Measurements from ENCODE around the gene SSBP2.

SSBP2 gene

DNA sequence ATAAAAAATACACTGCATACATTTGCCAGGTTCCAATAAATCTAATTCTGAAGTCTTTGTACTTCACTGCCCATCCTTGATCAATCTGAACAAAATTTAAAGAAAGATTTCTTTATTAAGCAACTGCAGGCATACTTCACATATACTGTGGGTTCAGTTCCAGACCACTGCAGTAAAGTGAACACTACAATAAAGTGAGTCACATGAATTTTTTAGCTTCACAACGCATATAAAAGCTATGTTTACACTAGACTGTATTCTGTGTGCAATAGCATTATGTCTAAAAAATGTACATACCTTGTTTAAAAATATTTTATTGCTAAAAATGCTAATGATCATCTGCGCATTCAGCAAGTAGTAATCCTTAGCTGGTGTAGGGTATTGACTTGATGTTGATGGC lies 52.1 kb downstream of the SSBP2 start:
- Histone ChIP-seq H3K36me3 (ENCODE audit: low read depth) (no peaks in the 10 kb centered on the region), H3K4me1 (ENCODE audit: insufficient read depth, poor library complexity, severe bottlenecking) (no peaks in the 10 kb centered on the region), H3K27me3 (ENCODE audit: insufficient read depth, poor library complexity, severe bottlenecking) (no peaks in the 10 kb centered on the region), H3K9me3 (ENCODE audit: severe bottlenecking) (no peaks in the 10 kb centered on the region), H3K4me3 (ENCODE audit: severe bottlenecking) (no peak overlapping the region), H3K27ac (ENCODE audit: poor library complexity, severe bottlenecking) (no peak overlapping the region)
- DNase-seq (ENCODE audit: low spot score) (no peak), ATAC-seq (ENCODE audit: low read depth) (no peak)
- TF ChIP-seq, protein P1, sequence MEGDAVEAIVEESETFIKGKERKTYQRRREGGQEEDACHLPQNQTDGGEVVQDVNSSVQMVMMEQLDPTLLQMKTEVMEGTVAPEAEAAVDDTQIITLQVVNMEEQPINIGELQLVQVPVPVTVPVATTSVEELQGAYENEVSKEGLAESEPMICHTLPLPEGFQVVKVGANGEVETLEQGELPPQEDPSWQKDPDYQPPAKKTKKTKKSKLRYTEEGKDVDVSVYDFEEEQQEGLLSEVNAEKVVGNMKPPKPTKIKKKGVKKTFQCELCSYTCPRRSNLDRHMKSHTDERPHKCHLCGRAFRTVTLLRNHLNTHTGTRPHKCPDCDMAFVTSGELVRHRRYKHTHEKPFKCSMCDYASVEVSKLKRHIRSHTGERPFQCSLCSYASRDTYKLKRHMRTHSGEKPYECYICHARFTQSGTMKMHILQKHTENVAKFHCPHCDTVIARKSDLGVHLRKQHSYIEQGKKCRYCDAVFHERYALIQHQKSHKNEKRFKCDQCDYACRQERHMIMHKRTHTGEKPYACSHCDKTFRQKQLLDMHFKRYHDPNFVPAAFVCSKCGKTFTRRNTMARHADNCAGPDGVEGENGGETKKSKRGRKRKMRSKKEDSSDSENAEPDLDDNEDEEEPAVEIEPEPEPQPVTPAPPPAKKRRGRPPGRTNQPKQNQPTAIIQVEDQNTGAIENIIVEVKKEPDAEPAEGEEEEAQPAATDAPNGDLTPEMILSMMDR (IDR thresholded peaks at IDR 0.05; ENCODE audit: poor library complexity, severe bottlenecking): no peak

DNA sequence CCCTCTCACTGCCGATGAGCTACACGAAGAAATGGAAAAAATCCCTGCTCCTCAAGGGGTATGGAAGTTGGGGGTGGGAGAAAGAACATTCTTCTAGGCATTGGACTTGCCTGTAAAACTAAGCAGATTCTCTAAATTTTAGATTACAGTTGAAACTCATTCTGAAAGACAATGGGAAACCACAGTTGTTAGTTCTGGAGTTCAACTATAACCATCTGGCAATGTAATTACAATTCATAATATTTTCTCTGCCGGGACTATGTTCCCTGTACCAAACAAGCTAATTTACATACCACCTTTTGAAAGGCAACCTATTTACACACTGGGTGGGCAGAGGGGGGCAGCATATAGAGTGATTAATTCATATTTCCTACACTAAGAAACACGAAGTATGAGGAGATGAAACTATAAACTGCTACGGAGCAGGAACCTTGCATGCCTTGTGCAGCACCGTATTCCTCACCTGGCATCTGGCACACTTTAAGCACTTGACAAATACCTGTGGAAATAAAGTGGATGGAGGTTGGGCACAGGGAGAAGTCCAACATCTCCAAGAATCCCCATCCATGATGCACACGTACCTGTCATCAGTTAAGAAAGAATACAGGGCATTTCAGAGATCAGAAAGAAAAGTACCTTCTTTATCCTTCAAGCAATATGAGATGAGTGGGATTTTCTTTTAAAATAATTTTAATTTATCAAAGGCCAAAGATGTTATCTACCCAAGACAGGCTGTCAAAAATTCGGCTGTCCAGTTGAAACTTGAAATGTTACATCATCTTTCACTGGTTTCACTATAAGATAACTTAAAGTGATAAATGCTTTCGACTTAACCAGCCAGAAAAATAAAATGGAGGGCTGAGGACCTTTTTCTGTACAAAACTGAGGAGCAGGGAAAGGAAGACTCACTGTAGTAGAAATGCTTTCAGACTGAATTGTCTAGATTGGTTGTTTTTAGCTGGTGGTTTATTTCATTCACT lies 54.2 kb downstream of the SSBP2 start:
- Histone ChIP-seq H3K36me3 (ENCODE audit: low read depth) (no peaks in the 10 kb centered on the region), H3K27me3 (ENCODE audit: insufficient read depth, poor library complexity, severe bottlenecking) (no peaks in the 10 kb centered on the region), H3K27ac (ENCODE audit: poor library complexity, severe bottlenecking) (no peak overlapping the region), H3K4me3 (ENCODE audit: severe bottlenecking) (no peak overlapping the region), H3K4me1 (ENCODE audit: insufficient read depth, poor library complexity, severe bottlenecking) (no peaks in the 10 kb centered on the region), H3K9me3 (ENCODE audit: severe bottlenecking) (no peaks in the 10 kb centered on the region)
- no peak for DNase-seq (ENCODE audit: low spot score)
- TF ChIP-seq, protein P1 (IDR thresholded peaks at IDR 0.05; ENCODE audit: poor library complexity, severe bottlenecking): no peak
- no peak; the same call in 2 of the 3 replicates for ATAC-seq (ENCODE audit: low read depth)

DNA sequence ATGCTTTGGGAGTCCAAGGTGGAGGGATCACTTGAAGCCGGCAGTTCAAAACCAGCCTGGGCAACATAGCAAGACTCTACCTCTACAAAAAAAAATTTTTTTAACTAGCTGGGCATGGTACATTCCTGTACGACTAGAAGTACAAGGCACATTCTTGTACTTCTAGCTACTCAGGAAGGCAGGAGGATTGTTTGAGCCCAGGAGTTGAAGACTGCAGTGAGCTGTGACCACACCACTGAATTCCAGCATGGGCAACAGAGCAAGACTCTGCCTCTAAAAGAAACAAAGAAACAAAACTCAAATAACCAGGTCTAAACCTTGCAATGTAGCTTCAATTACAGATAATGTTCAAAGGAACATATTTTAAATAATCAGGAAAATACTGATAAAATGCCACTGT lies 56.2 kb downstream of the SSBP2 start:
- TF ChIP-seq, protein P1 (IDR thresholded peaks at IDR 0.05; ENCODE audit: poor library complexity, severe bottlenecking): no peak
- DNase-seq (ENCODE audit: low spot score) (no peak), ATAC-seq (ENCODE audit: low read depth) (no peak)
- no peaks in the 10 kb centered on the region for H3K4me1 ChIP-seq (ENCODE audit: insufficient read depth, poor library complexity, severe bottlenecking)
- H3K9me3 ChIP-seq (ENCODE audit: severe bottlenecking): no peaks in the 10 kb centered on the region
- no peaks in the 10 kb centered on the region for H3K27me3 ChIP-seq (ENCODE audit: insufficient read depth, poor library complexity, severe bottlenecking)
- no peaks in the 10 kb centered on the region for H3K36me3 ChIP-seq (ENCODE audit: low read depth)
- H3K27ac ChIP-seq (ENCODE audit: poor library complexity, severe bottlenecking): no peak overlapping the region
- H3K4me3 ChIP-seq (ENCODE audit: severe bottlenecking): no peak overlapping the region

DNA sequence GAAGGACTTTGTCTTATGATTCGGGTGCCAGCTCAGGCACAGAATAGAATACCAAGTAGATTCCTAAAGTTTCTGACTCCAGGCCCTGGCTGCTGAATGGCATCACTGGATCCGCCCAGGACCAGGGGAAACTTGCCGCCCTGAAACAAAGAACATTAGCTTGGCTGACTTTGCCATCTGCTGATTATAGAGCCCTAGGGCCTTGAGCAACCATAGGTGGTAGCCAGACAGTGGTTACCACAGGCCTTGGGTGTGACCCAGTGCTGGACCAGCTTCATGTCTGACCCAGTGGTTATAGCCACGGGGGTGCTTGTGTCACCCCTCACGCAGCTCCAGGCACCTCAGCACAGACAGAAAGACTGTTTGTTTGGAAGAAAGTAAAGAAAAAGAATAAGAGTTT lies 62.7 kb downstream of the SSBP2 start:
- Histone ChIP-seq H3K4me1 (ENCODE audit: insufficient read depth, poor library complexity, severe bottlenecking) (no peaks in the 10 kb centered on the region), H3K9me3 (ENCODE audit: severe bottlenecking) (no peaks in the 10 kb centered on the region), H3K27ac (ENCODE audit: poor library complexity, severe bottlenecking) (no peak overlapping the region), H3K27me3 (ENCODE audit: insufficient read depth, poor library complexity, severe bottlenecking) (no peaks in the 10 kb centered on the region), H3K36me3 (ENCODE audit: low read depth) (no peaks in the 10 kb centered on the region), H3K4me3 (ENCODE audit: severe bottlenecking) (no peak overlapping the region)
- TF ChIP-seq, protein P1 (IDR thresholded peaks at IDR 0.05; ENCODE audit: poor library complexity, severe bottlenecking): no peak
- DNase-seq (ENCODE audit: low spot score): no peak
- ATAC-seq (ENCODE audit: low read depth): no peak

DNA sequence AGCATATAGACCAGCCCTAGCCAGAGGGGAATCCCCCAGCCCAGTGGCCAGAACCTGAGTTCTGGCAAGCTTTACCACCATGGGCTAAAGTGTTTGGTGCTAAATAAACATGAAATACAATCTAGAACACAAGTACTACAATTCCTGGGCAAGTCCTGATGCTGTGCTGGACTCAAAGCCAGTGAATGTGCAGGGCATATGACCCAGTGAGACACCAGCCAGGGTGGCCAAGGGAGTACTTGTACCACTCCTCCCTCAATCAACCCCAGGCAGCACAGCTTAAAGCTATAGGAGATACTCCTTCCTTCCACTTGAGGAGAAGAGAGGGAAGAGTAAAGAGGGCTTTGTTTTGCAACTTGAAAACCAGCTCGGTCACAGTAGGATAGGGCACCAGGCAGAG lies 63.6 kb downstream of the SSBP2 start:
- no peaks in the 10 kb centered on the region for H3K36me3 ChIP-seq (ENCODE audit: low read depth)
- ATAC-seq (ENCODE audit: low read depth): no peak
- TF ChIP-seq, protein P1 (IDR thresholded peaks at IDR 0.05; ENCODE audit: poor library complexity, severe bottlenecking): no peak
- H3K27me3 ChIP-seq (ENCODE audit: insufficient read depth, poor library complexity, severe bottlenecking): no peaks in the 10 kb centered on the region
- H3K4me3 ChIP-seq (ENCODE audit: severe bottlenecking): no peak overlapping the region
- no peak overlapping the region for H3K27ac ChIP-seq (ENCODE audit: poor library complexity, severe bottlenecking)
- H3K9me3 ChIP-seq (ENCODE audit: severe bottlenecking): no peaks in the 10 kb centered on the region
- no peaks in the 10 kb centered on the region for H3K4me1 ChIP-seq (ENCODE audit: insufficient read depth, poor library complexity, severe bottlenecking)
- DNase-seq (ENCODE audit: low spot score): no peak

Measured in RWPE2 (cell line).